ENCODE data around the gene CYGB.

DNA sequence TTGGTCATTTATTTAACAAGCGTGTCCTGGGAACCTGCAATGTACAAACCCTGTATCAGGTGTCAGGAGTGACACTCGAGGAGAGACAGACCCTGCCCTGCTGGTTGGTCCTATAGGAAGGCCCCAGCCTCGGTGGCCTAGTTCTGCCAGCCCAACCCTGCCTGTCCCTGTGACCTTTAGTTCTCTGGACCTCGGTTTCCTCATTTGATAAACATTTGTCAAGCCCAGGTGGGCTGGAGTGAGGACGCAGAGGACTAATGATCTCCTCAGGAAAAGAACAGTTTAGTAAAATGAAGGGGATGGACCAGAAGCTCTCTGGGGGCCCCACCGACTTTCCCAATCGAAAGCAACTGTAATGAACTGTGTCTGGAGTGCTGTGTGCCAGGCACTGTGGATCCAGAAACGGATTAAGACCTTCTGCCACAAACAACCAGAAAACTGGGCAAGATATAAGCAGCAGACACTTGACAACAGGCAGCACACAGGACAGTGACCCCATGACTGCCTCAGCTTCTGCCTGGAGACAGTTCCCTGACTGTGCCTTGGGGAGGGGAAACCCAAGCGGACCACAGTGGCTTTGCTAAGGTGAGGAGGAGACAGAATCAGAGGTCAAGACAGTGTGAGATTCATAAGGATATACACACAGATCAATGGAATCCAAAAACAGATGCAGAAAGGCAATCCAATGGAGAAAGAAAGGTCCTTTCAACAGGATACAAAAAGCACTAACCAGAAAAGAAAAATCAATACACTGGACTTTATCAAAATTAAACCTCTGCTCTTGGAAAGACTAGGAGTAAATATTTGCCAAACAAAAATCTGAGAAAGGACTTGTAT lies 11.1 kb upstream of the CYGB start:
- no peak for TF ChIP-seq POLR2A (conservative IDR thresholded peaks at IDR 0.05)
- TF ChIP-seq BRCA1 (IDR thresholded peaks at IDR 0.05), result no peak
- no peak for TF ChIP-seq BRCA1 (CRISPR knock-in tag; IDR thresholded peaks at IDR 0.05)
- TF ChIP-seq CEBPB (tag; IDR thresholded peaks at IDR 0.05), result no peak
- TF ChIP-seq TARDBP (IDR thresholded peaks at IDR 0.05), result no peak
- no peak for TF ChIP-seq HIVEP1 (CRISPR knock-in tag; IDR thresholded peaks at IDR 0.05)
- TF ChIP-seq, protein P1, sequence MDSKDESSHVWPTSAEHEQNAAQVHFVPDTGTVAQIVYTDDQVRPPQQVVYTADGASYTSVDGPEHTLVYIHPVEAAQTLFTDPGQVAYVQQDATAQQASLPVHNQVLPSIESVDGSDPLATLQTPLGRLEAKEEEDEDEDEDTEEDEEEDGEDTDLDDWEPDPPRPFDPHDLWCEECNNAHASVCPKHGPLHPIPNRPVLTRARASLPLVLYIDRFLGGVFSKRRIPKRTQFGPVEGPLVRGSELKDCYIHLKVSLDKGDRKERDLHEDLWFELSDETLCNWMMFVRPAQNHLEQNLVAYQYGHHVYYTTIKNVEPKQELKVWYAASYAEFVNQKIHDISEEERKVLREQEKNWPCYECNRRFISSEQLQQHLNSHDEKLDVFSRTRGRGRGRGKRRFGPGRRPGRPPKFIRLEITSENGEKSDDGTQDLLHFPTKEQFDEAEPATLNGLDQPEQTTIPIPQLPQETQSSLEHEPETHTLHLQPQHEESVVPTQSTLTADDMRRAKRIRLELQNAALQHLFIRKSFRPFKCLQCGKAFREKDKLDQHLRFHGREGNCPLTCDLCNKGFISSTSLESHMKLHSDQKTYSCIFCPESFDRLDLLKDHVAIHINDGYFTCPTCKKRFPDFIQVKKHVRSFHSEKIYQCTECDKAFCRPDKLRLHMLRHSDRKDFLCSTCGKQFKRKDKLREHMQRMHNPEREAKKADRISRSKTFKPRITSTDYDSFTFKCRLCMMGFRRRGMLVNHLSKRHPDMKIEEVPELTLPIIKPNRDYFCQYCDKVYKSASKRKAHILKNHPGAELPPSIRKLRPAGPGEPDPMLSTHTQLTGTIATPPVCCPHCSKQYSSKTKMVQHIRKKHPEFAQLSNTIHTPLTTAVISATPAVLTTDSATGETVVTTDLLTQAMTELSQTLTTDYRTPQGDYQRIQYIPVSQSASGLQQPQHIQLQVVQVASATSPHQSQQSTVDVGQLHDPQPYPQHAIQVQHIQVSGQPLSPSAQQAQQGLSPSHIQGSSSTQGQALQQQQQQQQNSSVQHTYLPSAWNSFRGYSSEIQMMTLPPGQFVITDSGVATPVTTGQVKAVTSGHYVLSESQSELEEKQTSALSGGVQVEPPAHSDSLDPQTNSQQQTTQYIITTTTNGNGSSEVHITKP (IDR thresholded peaks at IDR 0.05; ENCODE audit: partially characterized antibody), result no peak
- TF ChIP-seq KDM2B (CRISPR knock-in tag; IDR thresholded peaks at IDR 0.05), result no peak
- no peak for TF ChIP-seq ZNF561 (CRISPR knock-in tag; conservative IDR thresholded peaks at IDR 0.05)
- TF ChIP-seq TCF7L2 (IDR thresholded peaks at IDR 0.05; ENCODE audit: low read depth, low read length), result no peak
- TF ChIP-seq ZKSCAN1 (IDR thresholded peaks at IDR 0.05; ENCODE audit: low read depth, low read length), result no peak
- TF ChIP-seq RFX7 (CRISPR knock-in tag; IDR thresholded peaks at IDR 0.05), result no peak
- TF ChIP-seq ZNF239 (CRISPR knock-in tag; IDR thresholded peaks at IDR 0.05), result no peak

Measured in K562 (cell line).